ENCODE results near the gene MILR1. TPM values are rescaled to one million over a fixed set of nuclear protein-coding genes. Genes with fewer than 3 reads are reported as not detected.

MILR1 gene, protein sequence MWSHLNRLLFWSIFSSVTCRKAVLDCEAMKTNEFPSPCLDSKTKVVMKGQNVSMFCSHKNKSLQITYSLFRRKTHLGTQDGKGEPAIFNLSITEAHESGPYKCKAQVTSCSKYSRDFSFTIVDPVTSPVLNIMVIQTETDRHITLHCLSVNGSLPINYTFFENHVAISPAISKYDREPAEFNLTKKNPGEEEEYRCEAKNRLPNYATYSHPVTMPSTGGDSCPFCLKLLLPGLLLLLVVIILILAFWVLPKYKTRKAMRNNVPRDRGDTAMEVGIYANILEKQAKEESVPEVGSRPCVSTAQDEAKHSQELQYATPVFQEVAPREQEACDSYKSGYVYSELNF
- total RNA-seq (10 to 100 TPM; 18.9 to 55.0 (median 29.1) TPM), polyA plus RNA-seq (10 to 100 TPM; 15.6 to 26.3 (median 15.7) TPM)
- long read RNA-seq, donor 1, partial matches to known transcripts, result 0 of 5 reads
- long read RNA-seq, donor 1, other reads (novel, unspliced or antisense), result 0 of 5 reads
- long read RNA-seq, donor 2, partial matches to known transcripts, result 0 of 3 reads
- long read RNA-seq, donor 2, other reads (novel, unspliced or antisense), result 0 of 3 reads

DNA sequence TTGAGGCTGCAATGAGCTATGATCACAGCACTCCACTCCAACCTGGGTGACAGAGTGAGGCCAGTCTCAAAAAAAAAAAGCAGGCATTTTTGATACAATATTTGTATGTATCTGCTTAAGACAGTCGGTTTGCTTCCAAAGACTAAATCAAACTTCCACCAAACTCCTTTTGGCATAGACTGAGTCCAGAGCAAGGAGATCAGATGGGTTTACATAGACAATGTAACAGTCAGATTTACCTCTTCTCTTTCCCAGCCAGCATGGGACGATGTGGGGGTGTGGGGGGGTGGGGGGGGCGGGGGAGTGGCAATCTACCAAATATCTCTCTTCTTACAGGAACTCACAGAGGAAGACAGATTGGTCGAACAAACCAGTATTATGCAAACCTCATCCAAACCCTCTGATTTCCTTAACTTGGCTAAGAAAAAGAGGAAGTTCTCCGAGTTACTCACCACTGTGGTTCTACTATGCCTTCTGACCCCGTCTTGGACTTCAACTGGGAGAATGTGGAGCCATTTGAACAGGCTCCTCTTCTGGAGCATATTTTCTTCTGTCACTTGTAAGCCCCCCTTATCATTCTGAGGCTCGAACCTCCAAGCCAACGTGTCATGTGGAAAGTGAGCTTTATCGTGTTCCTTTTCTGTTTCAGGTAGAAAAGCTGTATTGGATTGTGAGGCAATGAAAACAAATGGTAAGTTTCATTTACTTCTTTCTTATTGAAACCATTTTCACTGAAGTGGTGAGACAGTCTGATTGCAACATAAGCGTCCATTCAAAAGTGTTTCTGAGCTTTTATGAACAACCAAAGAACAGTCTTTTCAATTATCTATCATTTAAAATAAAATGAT lies at the start of gene MILR1:
Gene MILR1, plus strand, starts transcription at position 451 of the 848 bp plus-strand sequence. Its CDS starts 54 bp downstream, at position 505.
- Histone ChIP-seq H3K9me3 (no peaks in the 10 kb centered on the region), H3K4me3 (peak within 1 kb of the TSS in 6 of 8 donors; percentile 1 to 59 (median 12)), H3K36me3 (peaks cover 0 to 9% (median 0%) of the 10 kb centered on the region in 6 donors), H3K27me3 (replicated peaks in 1 of 7) (no peaks in the 10 kb centered on the region), H3K27ac (peak within 1 kb of the TSS; percentile 64 to 89 (median 84)), H3K4me1 (peaks cover 0 to 62% (median 29%) of the 10 kb centered on the region in 6 donors)
- DNase-seq, result no peak
- 16 to 22% (median 19%) methylated on average over 10 of the region's 10 CpGs for WGBS, 5 donors
- TF ChIP-seq, protein P1, sequence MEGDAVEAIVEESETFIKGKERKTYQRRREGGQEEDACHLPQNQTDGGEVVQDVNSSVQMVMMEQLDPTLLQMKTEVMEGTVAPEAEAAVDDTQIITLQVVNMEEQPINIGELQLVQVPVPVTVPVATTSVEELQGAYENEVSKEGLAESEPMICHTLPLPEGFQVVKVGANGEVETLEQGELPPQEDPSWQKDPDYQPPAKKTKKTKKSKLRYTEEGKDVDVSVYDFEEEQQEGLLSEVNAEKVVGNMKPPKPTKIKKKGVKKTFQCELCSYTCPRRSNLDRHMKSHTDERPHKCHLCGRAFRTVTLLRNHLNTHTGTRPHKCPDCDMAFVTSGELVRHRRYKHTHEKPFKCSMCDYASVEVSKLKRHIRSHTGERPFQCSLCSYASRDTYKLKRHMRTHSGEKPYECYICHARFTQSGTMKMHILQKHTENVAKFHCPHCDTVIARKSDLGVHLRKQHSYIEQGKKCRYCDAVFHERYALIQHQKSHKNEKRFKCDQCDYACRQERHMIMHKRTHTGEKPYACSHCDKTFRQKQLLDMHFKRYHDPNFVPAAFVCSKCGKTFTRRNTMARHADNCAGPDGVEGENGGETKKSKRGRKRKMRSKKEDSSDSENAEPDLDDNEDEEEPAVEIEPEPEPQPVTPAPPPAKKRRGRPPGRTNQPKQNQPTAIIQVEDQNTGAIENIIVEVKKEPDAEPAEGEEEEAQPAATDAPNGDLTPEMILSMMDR (IDR thresholded peaks at IDR 0.05 in 8 of 11, conservative IDR thresholded peaks at IDR 0.05 in 3 of 11), result no peak
- peak in 1 of 3 donors; percentile 69 for TF ChIP-seq POLR2AphosphoS5 (IDR thresholded peaks at IDR 0.05)
- TF ChIP-seq POLR2A (IDR thresholded peaks at IDR 0.05), result no peak
- intact Hi-C loops (cut with DNase I; ENCODE audit: low total_unique reads), result no loop called here

- peaks cover 12 to 97% (median 81%) of the 10 kb centered on the region in 6 donors for H3K4me1 ChIP-seq
- 85 to 91% (median 88%) methylated on average over 1 of the region's 1 CpG for WGBS, 5 donors
- TF ChIP-seq POLR2AphosphoS5 (IDR thresholded peaks at IDR 0.05) (no peak), POLR2A (IDR thresholded peaks at IDR 0.05) (no peak)
- TF ChIP-seq, protein P1 (IDR thresholded peaks at IDR 0.05 in 8 of 11, conservative IDR thresholded peaks at IDR 0.05 in 3 of 11), result no peak
- H3K9me3 ChIP-seq, result no peaks in the 10 kb centered on the region
- DNase-seq, result peak; percentile 11
- H3K27me3 ChIP-seq (replicated peaks in 1 of 7), result no peaks in the 10 kb centered on the region
- peaks cover 0 to 4% (median 0%) of the 10 kb centered on the region in 6 donors for H3K36me3 ChIP-seq
- peak overlapping the region in 4 of 8 donors; percentile 45 to 93 (median 68) for H3K27ac ChIP-seq
- H3K4me3 ChIP-seq, result no peak overlapping the region
- intact Hi-C loops (cut with DNase I; ENCODE audit: low total_unique reads), result no loop called here
Observed at GRCh38 chr17:64399767-64400156, 49.2 kb upstream of the MILR1 start.

- peaks cover 14 to 97% (median 88%) of the 10 kb centered on the region in 6 donors for H3K4me1 ChIP-seq
- H3K27ac ChIP-seq, result peak overlapping the region in 4 of 8 donors; percentile 48 to 93 (median 76)
Observed at GRCh38 chr17:64400642-64401041, 48.3 kb upstream of the MILR1 start.

More at GRCh38 chr17:64400642-64401041, 48.3 kb upstream of the MILR1 start:
- DNase-seq, result no peak
- whole genome bisulfite sequencing, 5 donors, result 64 to 66% (median 65%) methylated on average over 7 of the region's 7 CpGs
- Histone ChIP-seq H3K36me3 (peaks cover 0 to 4% (median 0%) of the 10 kb centered on the region in 6 donors), H3K27me3 (replicated peaks in 1 of 7) (no peaks in the 10 kb centered on the region), H3K9me3 (no peaks in the 10 kb centered on the region), H3K4me3 (no peak overlapping the region)
- TF ChIP-seq, protein P1 (IDR thresholded peaks at IDR 0.05 in 8 of 11, conservative IDR thresholded peaks at IDR 0.05 in 3 of 11), result no peak
- no peak for TF ChIP-seq POLR2A (IDR thresholded peaks at IDR 0.05)
- no peak for TF ChIP-seq POLR2AphosphoS5 (IDR thresholded peaks at IDR 0.05)
- intact Hi-C loops (cut with DNase I; ENCODE audit: low total_unique reads), result no loop called here
